ENCODE data around the gene MTCL3.

Gene MTCL3

GRCh38 chr6:127477658-127478057 is 41.5 kb downstream of the MTCL3 start:
- POLR2A ChIA-PET, result no interaction called here
- CTCF ChIA-PET, result interaction anchor here (0.6 to 1.0 kb wide), 2 partner anchors 12 to 1637 kb away, joined by 3 to 4 read pairs; no protein-coding TSS in a partner anchor

DNA sequence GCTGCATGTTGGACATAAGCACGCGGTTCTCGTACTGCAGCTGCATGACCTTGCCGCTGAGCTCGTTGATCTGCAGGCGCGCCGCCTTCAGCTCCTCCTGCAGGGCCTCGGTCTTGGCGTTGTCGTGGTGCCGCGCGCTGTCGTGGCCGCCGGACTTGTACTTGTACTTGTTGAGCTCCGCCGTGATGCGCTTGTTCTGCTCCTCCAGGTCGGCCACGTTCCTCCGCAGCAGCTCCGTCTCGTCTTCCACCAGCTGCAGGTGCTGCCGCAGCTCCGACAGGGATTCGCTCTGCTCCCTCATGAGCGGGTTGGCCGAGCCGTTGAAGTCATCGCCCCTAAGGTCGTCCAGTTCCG is 43.3 kb downstream of the MTCL3 start:
- Mint-ChIP-seq H3K36me3 (ENCODE audit: insufficient read depth, unreplicated experiment) (no peaks in the 10 kb centered on the region), H3K4me3 (ENCODE audit: unreplicated experiment) (no peak overlapping the region), H3K27me3 (ENCODE audit: insufficient read depth, unreplicated experiment) (no peaks in the 10 kb centered on the region), H3K4me1 (ENCODE audit: insufficient read depth, unreplicated experiment) (no peaks in the 10 kb centered on the region), H3K27ac (ENCODE audit: low read depth, unreplicated experiment) (no peak overlapping the region), H3K9me3 (ENCODE audit: unreplicated experiment) (peaks cover 7% of the 10 kb centered on the region)
- no TSS peak for BruUV-seq (replicated peaks)
- TF ChIP-seq, protein P1, sequence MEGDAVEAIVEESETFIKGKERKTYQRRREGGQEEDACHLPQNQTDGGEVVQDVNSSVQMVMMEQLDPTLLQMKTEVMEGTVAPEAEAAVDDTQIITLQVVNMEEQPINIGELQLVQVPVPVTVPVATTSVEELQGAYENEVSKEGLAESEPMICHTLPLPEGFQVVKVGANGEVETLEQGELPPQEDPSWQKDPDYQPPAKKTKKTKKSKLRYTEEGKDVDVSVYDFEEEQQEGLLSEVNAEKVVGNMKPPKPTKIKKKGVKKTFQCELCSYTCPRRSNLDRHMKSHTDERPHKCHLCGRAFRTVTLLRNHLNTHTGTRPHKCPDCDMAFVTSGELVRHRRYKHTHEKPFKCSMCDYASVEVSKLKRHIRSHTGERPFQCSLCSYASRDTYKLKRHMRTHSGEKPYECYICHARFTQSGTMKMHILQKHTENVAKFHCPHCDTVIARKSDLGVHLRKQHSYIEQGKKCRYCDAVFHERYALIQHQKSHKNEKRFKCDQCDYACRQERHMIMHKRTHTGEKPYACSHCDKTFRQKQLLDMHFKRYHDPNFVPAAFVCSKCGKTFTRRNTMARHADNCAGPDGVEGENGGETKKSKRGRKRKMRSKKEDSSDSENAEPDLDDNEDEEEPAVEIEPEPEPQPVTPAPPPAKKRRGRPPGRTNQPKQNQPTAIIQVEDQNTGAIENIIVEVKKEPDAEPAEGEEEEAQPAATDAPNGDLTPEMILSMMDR (IDR thresholded peaks at IDR 0.05; ENCODE audit: unreplicated experiment), result no peak
- ChIA-PET POLR2A (interaction anchor here (0.8 kb wide), 1 partner anchor 10 kb away, joined by 3 read pairs; no protein-coding TSS in a partner anchor), CTCF (interaction anchor here (1.1 to 1.3 kb wide), 4 partner anchors 10 to 165 kb away, joined by 3 to 4 read pairs (median 3); no protein-coding TSS in a partner anchor)
- intact Hi-C loops (cut with micrococcal nuclease), result no loop called here
- DNase-seq (ENCODE audit: unreplicated experiment), result no peak

More at GRCh38 chr6:127477658-127478057, 41.5 kb downstream of the MTCL3 start:
- Mint-ChIP-seq H3K36me3 (ENCODE audit: insufficient read depth, unreplicated experiment) (no peaks in the 10 kb centered on the region), H3K4me3 (ENCODE audit: unreplicated experiment) (no peak overlapping the region), H3K4me1 (ENCODE audit: insufficient read depth, unreplicated experiment) (peaks cover 17% of the 10 kb centered on the region), H3K27me3 (ENCODE audit: insufficient read depth, unreplicated experiment) (no peaks in the 10 kb centered on the region), H3K27ac (ENCODE audit: low read depth, unreplicated experiment) (no peak overlapping the region), H3K9me3 (ENCODE audit: unreplicated experiment) (peaks cover 7% of the 10 kb centered on the region)
- TF ChIP-seq, protein P1 (IDR thresholded peaks at IDR 0.05; ENCODE audit: unreplicated experiment), result no peak
- intact Hi-C loops (cut with micrococcal nuclease), result no loop called here
- BruUV-seq (replicated peaks), result no TSS peak
- DNase-seq (ENCODE audit: unreplicated experiment), result no peak

- H3K4me1 Mint-ChIP-seq (ENCODE audit: insufficient read depth, unreplicated experiment), result no peaks in the 10 kb centered on the region
- H3K9me3 Mint-ChIP-seq (ENCODE audit: unreplicated experiment), result peaks cover 7% of the 10 kb centered on the region
- no TSS peak for BruUV-seq (replicated peaks)
- H3K36me3 Mint-ChIP-seq (ENCODE audit: insufficient read depth, unreplicated experiment), result no peaks in the 10 kb centered on the region
- intact Hi-C loops (cut with micrococcal nuclease), result no loop called here
- POLR2A ChIA-PET, result interaction anchor here (0.7 kb wide), 1 partner anchor 11 kb away, joined by 3 read pairs; no protein-coding TSS in a partner anchor
- TF ChIP-seq, protein P1 (IDR thresholded peaks at IDR 0.05; ENCODE audit: unreplicated experiment), result no peak
- H3K4me3 Mint-ChIP-seq (ENCODE audit: unreplicated experiment), result no peak overlapping the region
- no peak for DNase-seq (ENCODE audit: unreplicated experiment)
- no peaks in the 10 kb centered on the region for H3K27me3 Mint-ChIP-seq (ENCODE audit: insufficient read depth, unreplicated experiment)
- CTCF ChIA-PET, result interaction anchor here (1.2 to 1.3 kb wide), 3 partner anchors 10 to 41 kb away, joined by 3 to 4 read pairs (median 3); no protein-coding TSS in a partner anchor
- no peak overlapping the region for H3K27ac Mint-ChIP-seq (ENCODE audit: low read depth, unreplicated experiment)
These were observed 43.9 kb downstream of the MTCL3 start for GRCh38 chr6:127475135-127475822.

DNA sequence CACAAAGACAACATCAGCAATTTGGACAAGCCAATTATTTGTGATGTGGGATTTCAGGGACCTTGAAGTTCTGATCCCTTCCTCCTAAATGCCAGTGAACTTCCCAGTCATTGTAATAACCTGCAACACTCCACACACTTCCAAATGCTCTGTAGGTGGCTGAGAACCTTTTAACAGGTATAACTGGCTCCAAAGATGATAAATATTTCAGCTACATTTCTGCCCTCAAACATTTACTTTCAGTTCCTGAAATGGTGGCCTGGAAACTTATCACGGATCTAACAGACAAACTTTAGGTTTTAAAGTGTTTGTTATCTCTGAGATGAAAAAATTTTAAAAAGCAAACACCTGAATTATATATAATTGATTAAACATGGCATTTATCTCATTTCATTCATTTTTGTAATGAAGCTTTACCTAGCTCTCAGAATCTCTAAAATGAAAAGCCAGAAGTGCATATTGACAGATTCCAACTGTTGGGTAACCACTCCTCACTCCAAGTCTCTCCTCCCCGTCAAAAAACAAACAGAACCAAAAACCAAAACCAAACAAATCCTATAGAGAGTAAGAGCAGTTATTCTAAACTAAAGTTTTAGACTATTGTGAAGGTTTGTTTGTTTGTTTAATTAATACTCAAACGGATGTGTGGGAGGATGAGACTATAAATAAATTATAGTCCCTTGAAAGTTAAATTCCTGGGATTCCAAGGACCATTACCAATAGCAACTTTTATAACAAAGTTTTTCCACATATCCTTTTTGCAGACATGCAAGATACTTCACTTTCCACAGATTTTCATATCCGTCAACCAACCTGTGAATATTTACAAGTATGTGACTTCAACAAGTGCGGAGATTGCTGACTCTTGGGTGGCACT is 47.5 kb downstream of the MTCL3 start:
- TF ChIP-seq, protein P1 (IDR thresholded peaks at IDR 0.05; ENCODE audit: unreplicated experiment), result no peak
- CTCF ChIA-PET, result no interaction called here

More for the DNA sequence above, 47.5 kb downstream of the MTCL3 start:
- H3K27me3 Mint-ChIP-seq (ENCODE audit: insufficient read depth, unreplicated experiment), result no peaks in the 10 kb centered on the region
- H3K4me3 Mint-ChIP-seq (ENCODE audit: unreplicated experiment), result no peak overlapping the region
- no peaks in the 10 kb centered on the region for H3K4me1 Mint-ChIP-seq (ENCODE audit: insufficient read depth, unreplicated experiment)
- H3K27ac Mint-ChIP-seq (ENCODE audit: low read depth, unreplicated experiment), result no peak overlapping the region
- intact Hi-C loops (cut with micrococcal nuclease), result no loop called here
- DNase-seq (ENCODE audit: unreplicated experiment), result no peak
- no TSS peak for BruUV-seq (replicated peaks)
- no peaks in the 10 kb centered on the region for H3K36me3 Mint-ChIP-seq (ENCODE audit: insufficient read depth, unreplicated experiment)
- no peaks in the 10 kb centered on the region for H3K9me3 Mint-ChIP-seq (ENCODE audit: unreplicated experiment)
- POLR2A ChIA-PET, result interaction anchor here (0.7 kb wide), 1 partner anchor 282 kb away, joined by 3 read pairs; no protein-coding TSS in a partner anchor

All from MCF 10A (cell line).